T follicular helper cell (primary cell): Measurements from ENCODE around the gene OTUD5.
"Not testable (repeated sequence)": the region's sequence is repeated elsewhere in the genome, so short reads cannot be mapped to it uniquely, and the experiment has no call there.

Source experiments
- DNase-seq: peaks from one replicate; pipeline ENCODE4 v3.0.0-alpha.2; 2020; ENCODE audit warnings: low read depth
- total RNA-seq, 2 experiments: gene quantifications; one replicate each; lab custom pipeline; 2026; lab: John Stamatoyannopoulos, UW

The OTUD5 gene, protein sequence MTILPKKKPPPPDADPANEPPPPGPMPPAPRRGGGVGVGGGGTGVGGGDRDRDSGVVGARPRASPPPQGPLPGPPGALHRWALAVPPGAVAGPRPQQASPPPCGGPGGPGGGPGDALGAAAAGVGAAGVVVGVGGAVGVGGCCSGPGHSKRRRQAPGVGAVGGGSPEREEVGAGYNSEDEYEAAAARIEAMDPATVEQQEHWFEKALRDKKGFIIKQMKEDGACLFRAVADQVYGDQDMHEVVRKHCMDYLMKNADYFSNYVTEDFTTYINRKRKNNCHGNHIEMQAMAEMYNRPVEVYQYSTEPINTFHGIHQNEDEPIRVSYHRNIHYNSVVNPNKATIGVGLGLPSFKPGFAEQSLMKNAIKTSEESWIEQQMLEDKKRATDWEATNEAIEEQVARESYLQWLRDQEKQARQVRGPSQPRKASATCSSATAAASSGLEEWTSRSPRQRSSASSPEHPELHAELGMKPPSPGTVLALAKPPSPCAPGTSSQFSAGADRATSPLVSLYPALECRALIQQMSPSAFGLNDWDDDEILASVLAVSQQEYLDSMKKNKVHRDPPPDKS
- total RNA-seq: 96.0 to 109 reads per million in 2 experiments

DNA sequence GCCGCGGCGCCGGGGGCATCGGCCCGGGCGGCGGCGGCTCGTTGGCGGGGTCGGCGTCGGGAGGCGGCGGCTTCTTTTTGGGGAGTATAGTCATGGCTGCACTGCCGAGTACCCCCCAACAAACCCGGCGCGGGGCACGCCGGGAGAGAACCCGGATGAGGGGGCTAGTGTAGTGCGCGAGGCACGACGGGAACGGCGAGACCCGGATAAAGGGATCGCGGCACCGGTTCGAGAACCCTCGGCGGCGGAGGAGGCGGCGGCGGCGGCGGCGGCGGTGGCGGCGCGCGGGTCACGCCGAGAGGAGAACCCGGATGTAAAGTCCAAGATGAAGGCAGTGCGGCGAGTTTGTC is at the start of gene OTUD5:
OTUD5 (minus strand) TSS at position 131 of the 350 bp plus-strand sequence; CDS start at position 94, 37 bp downstream.
- DNase-seq: peak; percentile 68

DNA sequence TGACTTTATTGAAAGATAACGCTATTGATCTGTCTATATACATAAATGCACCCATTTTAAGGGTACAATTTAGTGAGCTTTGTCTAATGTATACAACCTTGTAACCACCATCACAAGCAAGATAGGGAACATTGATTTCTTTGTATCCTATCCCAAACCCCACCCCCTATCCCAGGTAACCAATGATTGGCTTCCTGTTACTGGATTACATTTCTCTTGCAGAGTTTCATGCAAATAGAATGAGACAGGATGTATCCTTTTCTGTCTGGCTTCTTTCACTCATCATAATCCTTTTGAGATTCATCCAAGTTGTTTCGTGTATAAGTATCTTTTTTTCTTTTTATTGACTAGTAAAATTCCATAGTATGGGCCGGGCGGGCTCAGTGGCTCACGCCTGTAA is 46.3 kb upstream of the OTUD5 start:
- no peak for DNase-seq

DNA sequence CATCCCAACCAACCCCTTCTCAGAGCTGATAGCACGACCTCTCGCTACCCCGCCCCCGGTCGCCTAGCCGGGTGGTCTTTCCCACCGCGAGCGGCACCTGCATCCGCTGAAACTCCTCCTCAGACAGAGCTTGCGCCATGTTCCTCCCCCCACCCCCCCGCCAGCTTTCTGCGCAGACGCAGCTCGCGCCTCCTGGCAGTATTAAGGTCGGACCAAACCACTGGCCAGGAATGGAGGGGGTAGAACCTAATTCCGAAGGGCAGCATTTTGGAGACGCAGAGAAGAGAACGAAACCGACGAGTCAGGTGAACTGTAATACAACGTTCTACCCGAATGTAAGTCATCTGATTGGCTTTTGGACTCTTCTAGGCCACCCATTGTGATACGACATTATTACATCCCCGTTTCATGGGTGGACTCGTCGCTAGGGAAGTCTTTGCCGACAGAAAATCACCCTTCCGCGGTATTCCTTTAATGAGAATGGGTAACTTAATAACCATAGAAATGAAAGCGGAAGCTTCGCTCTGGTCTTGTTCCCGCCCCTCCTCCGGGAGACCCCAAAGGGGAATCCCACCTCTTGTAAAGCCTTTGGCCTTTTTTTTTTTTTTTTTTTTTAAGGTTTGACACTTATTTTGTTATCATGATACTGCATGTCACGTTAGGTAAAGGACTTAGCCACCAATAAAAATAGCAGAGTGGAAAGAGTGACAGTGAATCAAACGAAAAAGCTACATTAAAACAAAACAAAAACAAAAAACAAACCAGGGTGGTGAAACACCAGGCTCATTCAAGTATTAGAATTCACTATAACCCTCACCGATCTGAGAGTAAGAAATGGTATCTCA is 44.9 kb upstream of the OTUD5 start, which contains the start of gene GRIPAP1:
GRIPAP1 (minus strand) TSS at position 174 of the 845 bp plus-strand sequence; CDS start at position 139, 35 bp downstream.
- peak; percentile 68 for DNase-seq

DNA sequence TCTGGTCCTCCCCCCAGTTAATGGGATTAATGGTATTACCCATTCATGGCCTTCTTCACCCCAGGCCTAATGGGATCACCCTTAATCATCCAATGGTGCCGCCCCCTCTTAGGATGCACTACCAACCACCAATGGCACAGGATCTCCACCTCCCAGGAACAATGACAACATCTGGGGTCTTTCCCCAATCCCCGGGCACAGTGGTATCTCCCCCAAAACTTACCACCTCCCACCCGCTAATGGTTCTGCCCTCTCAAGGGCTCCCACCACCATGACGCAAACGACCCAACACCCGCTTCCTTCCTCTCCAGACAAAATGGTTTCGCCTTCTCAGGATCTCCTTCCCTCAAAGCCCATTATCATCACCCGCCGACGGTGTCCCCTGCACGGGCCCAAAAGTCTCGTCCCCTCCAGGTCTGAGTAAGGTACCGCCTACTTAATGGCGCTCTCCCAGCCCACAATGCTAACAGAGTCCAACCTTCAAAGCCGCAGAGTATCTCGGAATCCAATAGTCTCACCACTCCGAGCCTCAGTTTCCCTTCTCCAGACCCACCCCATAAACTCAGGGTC is 44.2 kb upstream of the OTUD5 start:
- peak; percentile 47 for DNase-seq

DNA sequence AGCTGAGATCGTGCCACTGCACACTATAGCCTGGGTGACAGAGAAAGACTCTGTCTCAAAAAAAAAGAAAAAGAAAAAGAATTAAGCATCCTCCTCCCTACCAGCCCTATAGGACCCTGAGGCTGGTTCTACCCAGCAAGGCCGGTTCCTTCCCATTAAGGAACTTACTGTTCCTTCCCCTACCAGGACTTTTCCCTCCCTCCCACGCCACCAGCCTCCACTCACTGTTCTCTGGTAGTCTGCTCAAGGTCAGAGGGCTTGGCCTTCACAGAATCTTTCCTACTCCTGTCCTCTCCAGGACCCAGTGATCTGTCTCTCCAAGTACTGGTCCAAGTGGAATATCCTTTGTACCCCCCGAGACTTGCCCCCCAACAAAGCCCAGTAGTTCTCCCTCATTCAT is 43.2 kb upstream of the OTUD5 start:
- DNase-seq: no peak

DNA sequence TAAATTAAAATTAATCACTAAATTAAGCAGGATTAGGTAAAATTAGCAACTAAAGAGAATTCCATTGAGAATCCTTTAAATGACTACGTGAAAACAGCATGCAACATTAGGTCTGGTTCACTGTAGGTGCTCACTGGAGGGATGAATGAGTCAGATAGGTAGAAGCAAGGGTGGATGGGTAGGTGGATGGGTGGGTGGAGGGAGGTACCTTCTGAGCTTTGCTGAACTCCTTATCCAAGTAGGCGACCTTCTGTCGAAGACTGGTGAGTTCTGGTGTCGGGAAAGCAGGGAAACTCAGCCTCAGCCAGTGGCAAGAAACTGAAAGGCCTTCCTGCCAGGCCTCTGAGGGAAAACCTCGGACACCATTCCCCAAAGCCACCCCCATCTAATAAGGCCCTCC is 41.6 kb upstream of the OTUD5 start:
- DNase-seq: no peak

DNA sequence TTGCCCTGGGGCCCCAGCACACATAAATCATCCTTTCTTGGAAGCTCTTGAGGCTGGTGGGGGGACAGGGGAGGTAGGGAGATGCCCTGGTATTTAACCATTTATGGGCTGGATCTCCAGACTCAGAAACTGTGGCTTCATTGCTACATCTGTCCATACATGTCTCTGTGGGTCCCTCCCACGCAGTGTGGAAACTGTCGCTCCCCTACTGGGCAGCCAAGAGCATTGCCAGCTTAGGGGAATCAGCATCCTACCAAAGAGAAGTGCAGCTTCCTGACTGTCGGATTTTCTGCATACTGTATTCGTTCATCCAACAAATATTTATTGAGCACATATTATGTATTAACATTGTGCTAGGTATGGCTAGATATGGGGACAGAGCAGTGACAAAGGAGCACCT is 41.0 kb upstream of the OTUD5 start:
- DNase-seq: no peak

DNA sequence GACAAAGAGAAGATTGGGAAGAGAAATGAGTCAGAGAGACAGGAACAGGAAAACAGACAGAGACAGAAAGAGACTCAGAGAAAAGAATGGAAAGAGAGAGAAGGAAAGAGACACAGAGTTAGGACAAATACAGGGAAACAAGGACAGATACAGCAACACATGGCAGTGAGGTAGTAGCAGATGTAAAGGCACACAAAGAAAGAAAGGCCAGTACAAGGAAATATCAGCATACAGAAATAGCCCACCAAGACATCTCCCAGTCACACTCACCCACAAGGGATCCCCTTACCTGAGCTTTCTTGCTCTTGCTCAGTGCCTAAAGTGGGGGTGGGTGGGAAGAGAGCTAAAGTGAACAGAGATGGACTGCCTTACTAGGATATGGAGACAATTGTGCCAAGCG is 40.5 kb upstream of the OTUD5 start:
- no peak for DNase-seq

DNA sequence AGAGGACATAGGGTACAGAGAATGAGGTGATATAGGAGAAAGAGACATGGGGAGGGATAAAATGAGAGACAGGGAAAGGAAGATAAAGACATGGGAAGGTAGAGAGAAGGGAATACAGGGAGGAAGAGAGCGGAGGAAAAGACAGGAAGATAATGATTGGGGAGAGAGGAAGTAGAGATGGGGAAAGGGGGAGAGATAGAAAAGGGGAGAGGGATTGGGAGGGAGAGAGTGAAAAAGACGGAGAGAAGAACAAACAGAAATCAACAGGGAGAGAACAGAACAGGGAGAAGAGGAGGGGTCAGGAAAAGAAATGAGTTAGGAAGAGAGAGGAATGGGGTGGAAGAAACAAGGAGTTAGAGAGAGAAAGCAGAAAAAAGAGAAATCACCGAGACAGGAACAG is 40.0 kb upstream of the OTUD5 start:
- no peak for DNase-seq

DNA sequence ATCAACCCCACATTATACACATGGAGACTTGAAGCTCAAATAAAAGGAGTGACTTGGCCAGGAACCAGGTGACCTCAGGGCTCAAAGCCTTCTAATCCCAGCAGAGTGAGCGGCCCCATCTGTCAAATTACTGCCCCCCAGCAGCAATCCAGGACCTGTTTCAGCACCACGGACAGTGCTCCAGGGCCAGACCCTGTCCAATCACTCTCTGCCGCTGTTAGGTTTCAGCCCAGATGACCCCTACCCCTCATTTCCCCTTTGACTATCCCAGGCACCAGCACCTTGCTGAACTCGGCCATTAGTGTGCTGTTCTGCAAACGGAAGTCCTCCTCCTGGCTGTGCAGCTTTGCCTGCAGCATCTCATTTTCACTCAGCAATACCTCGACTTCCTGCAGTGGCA is 39.6 kb upstream of the OTUD5 start:
- no peak for DNase-seq

DNA sequence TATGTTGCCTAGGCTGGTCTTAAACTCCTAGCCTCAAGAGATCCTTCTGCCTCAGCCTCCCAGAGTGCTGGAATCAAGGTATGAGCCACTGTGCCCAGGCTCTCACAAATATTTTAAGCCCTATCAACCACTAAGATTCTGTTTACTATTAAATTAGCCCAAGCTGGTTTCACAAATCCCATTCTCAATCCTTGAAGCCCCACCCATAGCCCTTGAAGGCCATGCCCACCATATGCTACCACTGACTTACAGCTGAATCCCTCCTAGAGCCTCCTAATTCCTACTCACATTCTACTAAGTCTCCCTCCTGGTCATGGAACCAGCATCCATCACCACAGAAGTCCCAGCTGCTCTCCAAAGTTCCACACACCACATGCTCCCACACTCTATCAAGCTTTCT is 34.9 kb upstream of the OTUD5 start:
- no peak for DNase-seq

DNA sequence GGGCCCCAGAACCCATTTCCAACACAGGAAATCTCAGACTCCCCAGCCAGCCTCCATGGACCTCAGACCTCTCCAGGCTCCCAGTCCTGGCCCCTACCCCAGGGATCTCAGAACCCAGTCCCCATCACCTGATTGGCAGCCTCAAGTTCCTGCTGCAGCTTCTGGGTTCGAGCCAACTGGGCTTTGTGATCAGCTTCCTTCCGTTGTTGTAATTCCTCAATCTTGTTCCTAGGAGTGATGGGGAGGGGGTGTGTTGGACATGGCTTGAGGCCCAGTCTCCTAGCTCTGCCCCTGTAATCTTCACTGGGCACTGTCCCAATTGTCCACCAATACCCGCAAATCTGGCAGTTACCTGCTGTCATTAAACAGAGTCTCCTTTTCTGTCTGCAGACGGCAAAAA is 32.1 kb upstream of the OTUD5 start:
- no peak for DNase-seq

DNA sequence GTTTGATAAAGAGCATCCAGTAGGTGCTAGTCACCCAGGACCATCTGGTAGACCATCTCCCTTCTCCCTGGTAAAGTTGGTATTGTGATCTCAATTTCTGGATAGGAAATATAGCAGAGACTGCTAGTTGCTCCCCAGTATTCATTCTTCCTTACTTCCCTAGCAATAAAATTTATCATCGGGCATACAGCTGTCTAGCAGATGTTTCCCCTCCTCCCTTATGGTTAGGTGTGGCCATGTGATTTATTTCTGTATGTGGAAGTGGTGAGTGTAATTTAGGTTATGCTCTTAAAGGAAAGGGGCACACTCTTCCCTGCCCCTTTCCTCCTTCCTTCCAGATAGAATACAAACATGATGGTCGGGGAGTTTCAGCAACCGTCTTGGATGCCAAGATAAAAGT is 26.5 kb upstream of the OTUD5 start:
- no peak for DNase-seq

DNA sequence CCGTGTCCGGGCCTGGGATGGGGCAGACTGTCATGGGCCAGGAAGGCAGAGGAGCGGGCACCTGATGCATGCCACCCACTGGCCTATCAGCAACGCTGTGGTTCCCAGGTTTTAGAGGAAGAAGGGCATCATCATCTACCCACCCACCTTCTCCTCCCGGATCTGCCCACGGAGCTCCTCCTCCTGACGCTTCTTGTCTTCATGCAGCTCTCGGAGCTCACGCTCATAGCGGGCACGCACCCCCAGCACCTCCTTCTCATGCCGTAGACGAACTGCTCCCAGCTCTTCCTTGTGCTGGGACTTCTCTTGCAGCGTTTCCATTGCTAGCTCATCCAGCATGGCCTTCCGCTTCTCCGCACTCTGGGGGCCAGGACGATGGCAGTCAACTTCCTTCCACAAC is 25.7 kb upstream of the OTUD5 start:
- no peak for DNase-seq

DNA sequence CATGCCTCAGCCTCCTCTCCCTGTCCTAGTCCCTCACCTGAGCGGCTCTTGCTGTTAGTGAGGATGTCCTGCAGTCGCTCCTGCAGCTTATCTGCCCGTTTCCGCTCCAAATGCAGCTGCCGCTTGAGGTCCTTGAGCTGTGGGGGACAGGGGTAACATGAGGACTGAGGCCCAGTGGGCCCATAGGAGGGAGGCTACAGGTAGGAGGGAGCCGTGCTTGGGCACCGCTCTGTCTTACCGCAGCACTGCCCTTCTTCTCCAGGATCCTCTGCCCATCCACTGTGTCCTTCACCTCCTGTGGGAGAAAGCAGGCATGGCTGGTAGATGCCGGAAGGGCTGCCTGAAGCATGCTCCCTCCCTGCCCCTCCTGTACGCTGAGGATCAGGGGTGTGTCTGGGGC is 23.8 kb upstream of the OTUD5 start:
- no peak for DNase-seq

DNA sequence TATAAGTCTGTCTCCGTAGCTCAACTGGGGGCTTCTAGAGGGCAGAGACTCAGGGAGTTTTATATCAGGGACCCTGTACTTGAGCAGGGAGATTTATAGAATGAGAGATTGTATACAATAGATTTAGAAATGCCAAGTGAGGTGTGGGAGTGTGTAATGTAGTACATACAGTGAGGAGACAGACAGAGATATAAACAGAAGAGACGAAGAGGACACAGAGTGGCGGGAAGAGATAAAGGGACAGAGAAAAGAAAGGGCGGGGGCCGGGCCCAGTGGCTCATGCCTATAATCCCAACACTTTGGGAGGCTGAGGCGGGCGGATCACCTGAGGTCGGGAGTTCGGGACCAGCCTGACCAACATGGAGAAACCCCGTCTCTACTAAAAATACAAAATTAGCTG is 22.9 kb upstream of the OTUD5 start:
- not testable (repeated sequence) for DNase-seq

DNA sequence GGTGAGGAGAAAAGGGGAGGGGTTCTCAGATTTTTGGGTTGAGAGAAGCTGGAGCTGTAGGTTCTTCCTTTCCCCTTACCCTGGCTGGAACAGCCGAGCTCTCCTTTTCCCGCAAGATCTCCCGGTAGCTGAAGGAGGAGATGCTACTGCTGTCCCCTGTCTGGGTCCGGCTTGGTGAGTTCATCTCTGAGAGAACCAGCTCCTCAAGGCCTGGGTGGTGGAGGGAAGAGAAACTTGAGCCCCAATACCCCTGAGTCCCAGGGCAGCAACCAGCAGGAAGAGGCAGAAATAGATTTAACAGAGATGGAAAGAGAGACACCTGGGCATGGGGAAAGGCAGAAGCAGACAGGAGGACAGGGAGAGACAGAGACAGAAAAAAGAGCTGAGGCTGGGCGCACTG is 20.8 kb upstream of the OTUD5 start:
- DNase-seq: no peak

DNA sequence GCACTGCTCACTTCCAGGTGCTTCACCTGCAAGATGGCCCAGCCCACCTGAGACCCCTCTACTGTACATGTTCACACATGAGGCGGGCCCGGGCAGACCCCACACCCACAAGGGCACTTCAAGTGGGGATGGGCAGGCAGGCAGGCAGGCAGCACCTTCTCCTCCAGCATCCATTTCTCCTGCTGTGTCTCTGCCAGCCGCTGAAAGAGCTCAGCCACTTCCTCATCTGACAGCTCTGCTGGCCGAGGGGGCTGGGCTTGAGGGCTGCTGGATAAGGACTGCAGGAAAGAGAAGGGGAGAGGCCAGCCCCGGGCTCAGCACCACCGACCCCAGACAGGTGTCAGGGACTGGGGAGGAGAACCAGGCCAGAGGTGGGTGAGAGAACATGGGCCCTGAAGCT is 18.7 kb upstream of the OTUD5 start:
- no peak for DNase-seq

DNA sequence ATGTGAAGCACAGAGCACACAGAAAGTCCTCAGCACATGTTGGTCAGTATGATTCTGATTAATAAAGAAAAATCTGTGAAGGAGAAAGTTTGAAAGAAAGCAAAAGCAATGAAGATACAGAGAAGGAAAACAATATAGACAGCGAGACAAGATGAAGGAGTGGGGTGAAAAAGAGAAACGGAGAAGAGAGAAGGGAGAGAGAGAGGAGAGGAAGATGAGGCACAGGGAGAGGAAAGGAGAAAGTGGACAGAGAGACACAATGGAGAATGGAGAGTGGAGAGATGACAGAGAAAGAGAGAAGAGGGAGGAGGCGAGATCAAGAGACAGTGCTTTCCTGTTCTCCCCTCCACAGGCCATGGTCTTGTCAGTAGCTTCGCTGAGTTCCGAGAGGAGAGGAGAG is 18.1 kb upstream of the OTUD5 start:
- DNase-seq: no peak

DNA sequence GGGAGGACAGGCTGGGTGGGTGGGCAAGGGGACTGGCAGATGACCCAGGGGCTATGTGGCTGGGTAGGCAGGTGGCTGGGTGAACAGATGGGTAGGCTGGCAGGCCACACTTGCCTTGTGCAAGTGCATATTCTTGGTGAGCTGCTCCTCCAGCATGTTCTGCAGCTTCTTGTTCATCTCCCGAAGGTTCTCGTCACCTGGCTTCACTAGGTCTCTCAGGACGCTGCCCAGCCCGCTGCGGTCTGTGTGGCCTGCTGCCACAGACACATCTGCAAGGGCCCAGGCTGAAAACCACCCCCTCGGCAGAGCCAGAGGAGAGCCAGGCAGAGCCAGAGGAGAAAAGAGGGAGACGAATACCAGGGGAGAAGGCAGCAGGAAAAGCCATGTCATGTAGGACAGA is 17.6 kb upstream of the OTUD5 start:
- DNase-seq: no peak

DNA sequence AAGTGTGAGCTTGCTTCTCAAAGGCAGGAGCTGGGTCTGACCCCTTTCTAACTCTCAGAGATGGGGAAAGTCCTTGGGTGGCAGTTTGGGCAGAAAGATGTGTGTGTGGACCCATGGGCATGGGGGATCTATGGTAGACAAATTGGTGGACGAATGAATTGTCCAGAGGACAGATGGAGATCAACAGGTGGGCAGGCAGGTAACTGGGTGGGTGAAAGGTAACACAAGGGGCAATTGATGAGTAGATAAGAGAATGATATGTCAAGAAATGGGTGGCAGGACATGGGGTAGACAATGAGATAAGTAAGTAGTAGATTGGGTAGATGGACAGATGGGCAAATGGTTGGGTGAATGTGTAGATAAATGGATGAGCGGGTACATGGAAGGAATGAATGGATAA is 17.2 kb upstream of the OTUD5 start:
- no peak for DNase-seq

DNA sequence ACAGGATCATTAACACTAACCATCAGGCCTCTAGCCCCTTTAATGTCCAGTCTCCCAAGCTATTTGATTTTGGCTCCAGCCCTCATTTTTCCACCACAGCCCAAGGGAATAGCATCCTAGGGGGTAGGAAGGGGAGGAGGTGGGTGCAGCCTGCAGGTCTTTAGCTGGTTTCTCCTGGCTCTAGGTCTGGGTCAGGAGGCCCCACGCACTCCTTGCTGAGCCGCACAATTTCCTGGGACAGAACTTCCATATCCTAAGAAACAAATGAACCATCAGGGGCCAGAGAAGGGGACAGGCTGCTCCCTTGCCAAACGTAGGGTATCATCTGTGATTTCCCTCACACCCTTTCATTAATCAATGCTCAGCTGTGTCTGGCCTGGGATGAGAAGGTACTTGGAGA is 16.6 kb upstream of the OTUD5 start:
- no peak for DNase-seq
